Naive thymus-derived CD8-positive, alpha-beta T cell (primary cell): ENCODE data around the gene ACACB. TPM values are rescaled to one million over a fixed set of nuclear protein-coding genes. Genes with fewer than 3 reads are reported as not detected.

Experiments used
- ATAC-seq, 2 donors: fragments of 150-1000 bp; cut with Tn5 transposase in 1 of 2; sonication (Bioruptor Pico), chemical (Tn5 transposase) in 1 of 2; 1 replicate in 1 of 2; 2 replicates in 1 of 2; pipeline ENCODE4 v1.10.0; 2021; ENCODE audit warnings: mild to moderate bottlenecking in 2 of 2, moderate library complexity in 2 of 2
- POLR2A ChIA-PET: fragments of 350-600 bp; sonication (Branson Sonifier 250); formaldehyde crosslinking; loops from one replicate; lab custom pipeline; 2021; ENCODE audit warnings: antibody characterized with exemption; lab: Charles Lee
- DNase-seq, 10 donors: peaks; one replicate each; pipeline versions ENCODE4 v3.0.0 to v3.0.0-alpha.2; 2020 to 2022
- H3K27ac Mint-ChIP-seq, 10 donors: one replicate each; pipeline ENCODE4 v1.8.0; 2020 to 2022; ENCODE audit warnings: mild to moderate bottlenecking in 10 of 10, mixed read lengths in 10 of 10, moderate library complexity in 4 of 10, inconsistent platforms in 1 of 10
- H3K27me3 Mint-ChIP-seq, 5 donors: one replicate each; pipeline ENCODE4 v1.8.0; 2021 to 2022; ENCODE audit warnings: mixed read lengths in 5 of 5
- H3K36me3 Mint-ChIP-seq, 3 donors: one replicate each; pipeline ENCODE4 v1.8.0; 2020 to 2022; ENCODE audit warnings: mixed read lengths in 3 of 3, mild to moderate bottlenecking in 2 of 3, inconsistent platforms in 1 of 3
- H3K4me1 Mint-ChIP-seq, 4 donors: one replicate each; pipeline ENCODE4 v1.8.0; 2021 to 2022; ENCODE audit warnings: mixed read lengths in 4 of 4
- H3K4me3 Mint-ChIP-seq, 10 donors: one replicate each; pipeline ENCODE4 v1.8.0; 2020 to 2022; ENCODE audit warnings: mild to moderate bottlenecking in 10 of 10, mixed read lengths in 10 of 10, moderate library complexity in 6 of 10, inconsistent platforms in 1 of 10
- H3K9me3 Mint-ChIP-seq, 9 donors: one replicate each; pipeline ENCODE4 v1.8.0; 2020 to 2022; ENCODE audit warnings: mixed read lengths in 9 of 9, mild to moderate bottlenecking in 3 of 9, inconsistent platforms in 1 of 9, moderate library complexity in 1 of 9
- polyA plus RNA-seq, 3 donors: library from polyadenylated mRNA; unstranded; fragments of 300-500 nt; fragmentation: Illumina TruSeq; gene quantifications; one replicate each; pipeline ENCODE4 v1.2.3, GENCODE V29; 2021
- total RNA-seq, 8 experiments: library from RNA in 2 of 8; stranded (reverse) in 2 of 8; gene quantifications; one replicate each; pipeline ENCODE4 v1.2.3 and lab custom pipeline; 2021 to 2026

Gene ACACB
- total and polyA plus RNA-seq, 5 experiments from 2014 or later, result 1.1 to 43.3 (median 3.9) TPM

DNA sequence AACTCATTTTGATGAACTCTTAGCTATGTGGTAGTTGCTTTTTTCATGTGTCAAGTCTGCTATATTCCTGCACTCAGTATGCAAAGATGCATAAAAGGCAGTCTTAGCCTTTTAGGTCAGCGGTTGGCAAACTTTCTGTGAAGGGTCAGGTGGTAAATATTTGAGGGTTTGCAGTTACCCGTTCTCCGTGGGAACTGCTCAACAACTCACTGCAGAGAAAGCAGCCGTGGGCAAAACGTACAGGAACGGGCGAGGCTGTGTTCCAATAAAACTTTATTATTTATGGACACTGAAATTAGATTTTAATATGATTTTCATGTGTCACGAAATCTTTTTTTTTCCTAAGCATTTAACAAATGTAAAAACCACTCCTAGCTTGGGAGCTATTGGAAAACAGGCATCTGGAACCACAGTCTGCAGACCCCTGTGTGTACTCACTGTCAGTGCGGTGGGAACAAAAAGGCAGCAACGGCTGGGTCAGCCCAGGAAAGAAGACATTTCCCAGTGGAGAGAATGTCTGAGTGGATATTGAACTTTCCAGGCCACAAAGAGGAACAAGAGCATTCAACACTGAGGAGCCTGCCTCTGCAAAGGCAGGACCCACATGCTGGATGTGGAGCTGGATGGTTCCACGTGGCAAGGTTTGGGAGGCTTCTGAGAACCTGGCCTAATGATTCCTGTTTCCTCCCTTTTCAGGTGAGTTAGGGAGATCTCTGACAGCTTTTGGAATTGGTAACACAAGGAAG, 3.5 kb upstream of the ACACB start:
- DNase-seq, result no peak
- Mint-ChIP-seq H3K4me1 (peaks cover 3 to 41% (median 22%) of the 10 kb centered on the region in 4 donors), H3K4me3 (no peak overlapping the region), H3K36me3 (peaks cover 0 to 18% (median under 1%) of the 10 kb centered on the region in 3 donors), H3K9me3 (no peaks in the 10 kb centered on the region), H3K27ac (peak overlapping the region in 1 of 10 donors; percentile 29), H3K27me3 (no peaks in the 10 kb centered on the region)
- POLR2A ChIA-PET, result interaction anchor here (1.4 kb wide), 1 partner anchor 14 kb away, joined by 3 read pairs; no protein-coding TSS in a partner anchor
- ATAC-seq, result no peak

DNA sequence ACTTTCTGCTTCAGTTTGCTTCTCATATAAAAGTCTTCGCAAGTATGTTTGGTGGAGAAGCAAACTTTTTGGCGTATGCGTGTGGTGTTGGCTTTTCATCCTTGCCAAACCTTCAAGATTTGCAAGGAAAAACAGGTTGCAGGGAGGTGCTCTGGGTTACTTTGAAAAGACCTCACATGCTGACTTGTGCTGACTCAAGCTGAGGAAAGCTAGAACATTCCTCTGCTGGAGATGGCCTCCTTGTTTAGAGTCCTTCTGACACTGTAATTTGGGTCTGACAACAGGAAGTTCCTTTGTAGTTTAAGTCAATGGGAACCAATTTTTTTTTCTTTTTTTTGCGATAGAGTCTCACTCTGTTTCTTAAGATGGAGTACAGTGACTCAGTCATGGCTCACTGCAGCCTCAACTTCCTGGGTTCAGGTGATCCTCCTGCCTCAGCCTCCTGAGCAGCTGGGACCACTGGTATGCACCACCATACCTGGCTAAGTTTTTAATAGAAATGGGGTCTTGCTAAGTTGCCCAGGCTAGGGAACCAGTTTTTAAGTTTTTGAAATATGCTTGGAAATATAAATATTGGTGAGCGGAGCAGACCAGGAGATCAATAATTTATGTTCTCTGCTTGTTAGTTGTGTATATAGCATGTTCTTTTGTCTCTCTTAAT, 2.6 kb upstream of the ACACB start:
- Mint-ChIP-seq H3K27ac (peak overlapping the region in 5 of 10 donors; percentile 29 to 76 (median 40)), H3K4me3 (peak overlapping the region in 5 of 10 donors; percentile 19 to 43 (median 33)), H3K27me3 (no peaks in the 10 kb centered on the region), H3K36me3 (peaks cover 0 to 11% (median 0%) of the 10 kb centered on the region in 3 donors), H3K4me1 (peaks cover 3 to 41% (median 22%) of the 10 kb centered on the region in 4 donors), H3K9me3 (no peaks in the 10 kb centered on the region)
- POLR2A ChIA-PET, result no interaction called here
- DNase-seq, result no peak
- ATAC-seq, result no peak

DNA sequence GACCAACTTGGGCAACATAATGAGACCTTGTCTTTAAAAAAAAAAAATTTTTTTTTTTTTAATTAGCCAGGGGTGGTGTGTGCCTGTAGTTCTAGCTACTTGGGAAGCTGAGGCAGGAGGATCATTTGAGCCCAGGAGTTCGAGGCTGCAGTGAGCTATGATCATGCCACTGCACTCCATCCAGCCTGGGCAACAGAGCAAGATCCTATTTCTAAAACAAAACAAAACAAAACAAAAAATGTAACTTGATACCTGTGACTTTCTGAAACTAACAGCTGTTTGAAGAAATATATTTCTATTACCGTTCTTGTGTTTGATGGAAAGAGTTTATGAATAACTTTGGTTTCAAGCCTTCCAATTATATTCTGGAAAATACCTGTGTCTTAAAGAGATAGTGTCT, 1.7 kb upstream of the ACACB start:
- peaks cover 0 to 5% (median 0%) of the 10 kb centered on the region in 3 donors for H3K36me3 Mint-ChIP-seq
- no peaks in the 10 kb centered on the region for H3K27me3 Mint-ChIP-seq
- POLR2A ChIA-PET, result no interaction called here
- no peaks in the 10 kb centered on the region for H3K9me3 Mint-ChIP-seq
- no peak for DNase-seq
- ATAC-seq, result no peak
- H3K27ac Mint-ChIP-seq, result no peak overlapping the region
- peaks cover 3 to 41% (median 22%) of the 10 kb centered on the region in 4 donors for H3K4me1 Mint-ChIP-seq
- H3K4me3 Mint-ChIP-seq, result peak overlapping the region in 1 of 10 donors; percentile 33

DNA sequence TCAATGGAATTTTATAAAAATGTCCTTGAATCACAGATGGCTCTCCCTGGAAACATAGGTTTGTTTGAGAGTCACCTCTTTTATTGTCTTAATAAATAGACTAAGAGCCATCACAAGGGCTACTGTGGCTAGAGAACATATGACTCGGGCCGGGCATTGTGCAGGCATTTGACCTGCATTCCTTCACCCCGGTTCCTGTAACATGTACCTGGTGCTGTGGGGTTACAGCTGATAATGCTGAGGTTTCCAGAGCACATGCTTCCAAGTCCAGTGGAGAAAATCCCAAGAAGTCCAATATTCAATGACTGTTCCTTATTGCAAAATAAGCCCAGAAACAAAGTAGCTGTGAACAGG, 1.0 kb upstream of the ACACB start:
- H3K27ac Mint-ChIP-seq, result no peak overlapping the region

DNA sequence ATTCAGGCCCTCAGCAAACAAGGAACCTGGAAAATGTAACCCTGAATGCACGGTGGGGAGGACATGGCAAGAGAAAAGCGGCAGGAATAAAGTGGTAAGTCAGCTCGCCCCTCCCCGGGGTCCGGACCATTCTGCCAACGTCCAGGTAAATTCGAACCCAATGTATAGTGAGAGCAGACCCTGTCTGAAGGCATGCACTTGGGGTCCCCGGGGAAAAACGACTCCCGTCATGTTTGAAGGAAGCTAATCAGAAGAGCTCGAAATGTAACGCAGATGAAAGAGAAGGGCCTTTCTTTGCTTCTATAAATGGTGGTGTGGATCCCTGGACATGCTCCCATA, 193 bp downstream of the ACACB start:
- no peaks in the 10 kb centered on the region for H3K27me3 Mint-ChIP-seq
- no peak overlapping the region for H3K27ac Mint-ChIP-seq
- H3K4me3 Mint-ChIP-seq, result no peak overlapping the region
- ATAC-seq, result no peak
- POLR2A ChIA-PET, result interaction anchor here (0.6 kb wide), 1 partner anchor 158 kb away, joined by 4 read pairs; no protein-coding TSS in a partner anchor
- peaks cover 3 to 36% (median 20%) of the 10 kb centered on the region in 4 donors for H3K4me1 Mint-ChIP-seq
- no peak for DNase-seq
- peaks cover 0 to 3% (median 0%) of the 10 kb centered on the region in 3 donors for H3K36me3 Mint-ChIP-seq
- no peaks in the 10 kb centered on the region for H3K9me3 Mint-ChIP-seq

More for the DNA sequence above, 1.0 kb upstream of the ACACB start:
- Mint-ChIP-seq H3K4me3 (peak overlapping the region in 4 of 10 donors; percentile 11 to 43 (median 26)), H3K36me3 (peaks cover 0 to 3% (median 0%) of the 10 kb centered on the region in 3 donors), H3K4me1 (peaks cover 3 to 39% (median 22%) of the 10 kb centered on the region in 4 donors), H3K27me3 (no peaks in the 10 kb centered on the region), H3K9me3 (no peaks in the 10 kb centered on the region)
- ATAC-seq (no peak), DNase-seq (no peak)
- POLR2A ChIA-PET, result no interaction called here

DNA sequence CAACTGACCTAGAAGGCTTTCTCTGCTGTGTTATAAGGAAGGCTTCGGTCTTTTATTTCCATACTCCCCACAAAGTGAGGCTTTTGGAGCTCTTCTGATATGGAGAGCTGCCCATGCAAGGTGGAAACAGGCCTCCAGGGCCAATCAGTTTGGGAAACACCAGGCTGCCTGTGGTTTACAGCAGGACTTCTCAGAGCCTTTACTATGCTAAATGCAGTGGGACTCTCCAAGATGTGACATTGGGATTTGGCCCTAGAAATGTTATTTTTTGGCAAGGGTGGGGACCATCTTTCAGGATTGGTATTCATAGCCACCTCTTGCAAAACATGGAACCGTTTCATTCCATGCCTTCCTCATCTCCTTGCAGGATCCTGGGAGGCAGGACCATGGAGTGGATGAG, 3.7 kb downstream of the ACACB start:
- Mint-ChIP-seq H3K27ac (no peak overlapping the region), H3K4me1 (peaks cover 3 to 13% (median 9%) of the 10 kb centered on the region in 4 donors)
- POLR2A ChIA-PET, result no interaction called here

DNA sequence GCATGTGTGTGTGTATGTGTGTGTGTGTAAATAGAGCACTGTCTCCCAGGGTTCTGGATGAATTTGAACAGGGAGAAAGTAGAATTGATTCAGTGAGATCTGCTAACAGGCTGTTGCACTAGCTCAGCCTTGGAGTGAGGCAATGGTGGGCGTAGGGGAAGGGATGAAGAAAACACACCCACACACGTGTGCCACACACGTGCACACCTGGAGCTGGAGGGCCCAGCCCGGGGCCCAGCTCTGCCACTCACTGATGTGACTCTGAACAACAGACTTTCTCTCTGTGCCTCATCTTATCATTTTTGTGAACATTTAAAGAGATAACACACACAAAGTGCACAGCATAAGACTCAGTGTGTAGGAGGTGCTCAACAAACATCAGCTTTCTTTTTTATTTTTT, 4.2 kb downstream of the ACACB start:
- POLR2A ChIA-PET, result no interaction called here
- DNase-seq (no peak), ATAC-seq (no peak)
- Mint-ChIP-seq H3K27ac (no peak overlapping the region), H3K9me3 (no peaks in the 10 kb centered on the region), H3K4me1 (peaks cover 3 to 9% (median 6%) of the 10 kb centered on the region in 4 donors), H3K4me3 (no peak overlapping the region), H3K36me3 (peaks cover 0 to 3% (median 3%) of the 10 kb centered on the region in 3 donors), H3K27me3 (no peaks in the 10 kb centered on the region)

More for the DNA sequence above, 3.7 kb downstream of the ACACB start:
- Mint-ChIP-seq H3K9me3 (no peaks in the 10 kb centered on the region), H3K27me3 (no peaks in the 10 kb centered on the region), H3K4me3 (no peak overlapping the region), H3K36me3 (peaks cover 0 to 3% (median 3%) of the 10 kb centered on the region in 3 donors)
- no peak for DNase-seq
- ATAC-seq, result no peak

DNA sequence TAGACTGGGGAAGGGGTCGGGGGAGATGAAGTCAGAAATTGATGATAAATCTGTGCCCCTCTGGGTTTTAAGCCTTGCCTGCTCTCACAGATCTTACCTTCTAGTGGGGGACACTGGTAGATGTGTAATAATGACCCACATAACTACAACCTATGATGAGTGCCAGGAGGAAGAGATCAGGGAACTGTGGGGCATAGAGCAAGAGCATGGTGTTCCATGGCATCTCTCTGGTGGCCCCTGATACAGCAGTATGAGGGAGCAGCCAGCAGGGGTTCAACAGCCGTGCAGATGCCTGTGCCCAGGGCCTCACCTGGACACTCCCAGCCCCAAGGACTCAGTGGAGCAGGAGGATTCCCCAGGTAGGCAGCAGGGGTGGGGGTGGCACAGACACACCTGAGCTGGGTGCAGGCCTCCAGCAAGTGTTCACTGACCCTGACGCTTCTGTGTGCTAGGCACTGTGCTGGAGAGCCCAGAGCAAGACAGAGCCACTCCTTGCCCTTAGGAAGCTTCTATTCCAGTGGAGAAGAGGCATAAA, 5.0 kb downstream of the ACACB start:
- H3K4me1 Mint-ChIP-seq, result peaks cover 0 to 3% (median 0%) of the 10 kb centered on the region in 4 donors
- H3K27ac Mint-ChIP-seq, result no peak overlapping the region
- H3K9me3 Mint-ChIP-seq, result no peaks in the 10 kb centered on the region
- ATAC-seq, result no peak
- H3K4me3 Mint-ChIP-seq, result no peak overlapping the region
- no peaks in the 10 kb centered on the region for H3K27me3 Mint-ChIP-seq
- peaks cover 0 to 3% (median 3%) of the 10 kb centered on the region in 3 donors for H3K36me3 Mint-ChIP-seq
- DNase-seq, result no peak
- POLR2A ChIA-PET, result no interaction called here

DNA sequence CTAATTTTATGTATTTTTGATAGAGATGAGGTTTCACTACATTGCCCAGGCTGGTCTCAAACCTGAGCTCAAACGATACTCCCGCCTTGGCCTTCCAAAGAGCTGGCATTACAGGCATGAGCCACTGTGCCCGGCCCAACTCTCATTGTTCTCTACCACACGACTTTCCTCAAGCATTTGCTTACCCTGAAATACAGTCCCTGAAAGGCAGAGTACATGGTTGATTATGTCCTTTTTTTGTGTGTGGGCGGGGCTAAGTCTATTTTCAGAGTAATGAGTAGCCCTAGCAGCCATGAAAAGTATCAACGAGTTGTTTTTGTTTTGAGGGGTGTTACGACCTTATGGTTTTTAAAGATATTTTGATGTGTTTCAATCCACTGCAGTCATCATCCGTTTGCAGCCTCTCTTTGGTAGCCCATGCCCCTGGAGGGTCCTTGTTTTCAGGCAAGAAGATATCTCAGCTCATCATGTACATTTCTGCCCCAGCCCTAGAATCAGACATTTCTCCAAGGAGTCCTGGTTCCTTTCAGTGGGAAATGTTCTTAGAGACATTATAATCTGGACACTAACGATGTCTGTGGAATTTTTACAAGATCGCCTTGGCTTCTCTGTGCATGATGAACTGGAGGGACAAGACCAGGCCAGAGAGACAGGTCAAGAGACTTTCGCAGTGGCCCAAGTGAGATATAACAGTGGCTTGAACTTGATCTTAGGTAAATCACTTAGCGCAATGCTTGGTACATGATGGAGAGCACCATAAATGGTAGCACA, 8.7 kb downstream of the ACACB start:
- Mint-ChIP-seq H3K4me1 (peaks cover 0 to 3% (median 0%) of the 10 kb centered on the region in 4 donors), H3K4me3 (no peak overlapping the region), H3K9me3 (no peaks in the 10 kb centered on the region), H3K27ac (peak overlapping the region in 1 of 10 donors; percentile 3), H3K27me3 (no peaks in the 10 kb centered on the region), H3K36me3 (peaks cover 0 to 3% (median 0%) of the 10 kb centered on the region in 3 donors)
- DNase-seq (no peak), ATAC-seq (no peak)
- POLR2A ChIA-PET, result no interaction called here

DNA sequence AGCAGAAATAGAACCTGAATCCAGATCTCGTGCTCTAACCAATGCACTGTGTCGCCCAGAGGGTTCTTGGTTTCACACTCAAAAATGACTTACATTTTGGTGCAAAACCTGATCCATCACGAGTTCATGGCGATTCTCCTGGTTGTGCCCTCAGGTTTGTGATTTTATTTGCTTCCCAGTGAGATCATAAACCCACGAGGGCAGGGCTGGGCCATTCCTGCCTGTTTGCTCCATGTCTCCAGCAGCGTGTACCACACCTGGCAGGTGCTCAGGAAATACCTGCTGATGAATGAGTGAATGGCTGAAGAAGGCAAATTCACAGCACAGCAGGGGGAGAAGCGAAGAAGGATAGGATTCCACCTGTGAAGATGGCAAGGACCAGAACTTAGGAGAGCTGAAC, 9.4 kb downstream of the ACACB start:
- POLR2A ChIA-PET, result no interaction called here
- DNase-seq, result no peak
- ATAC-seq, result no peak
- Mint-ChIP-seq H3K27me3 (no peaks in the 10 kb centered on the region), H3K9me3 (no peaks in the 10 kb centered on the region), H3K36me3 (peaks cover 0 to 3% (median 0%) of the 10 kb centered on the region in 3 donors), H3K27ac (no peak overlapping the region), H3K4me3 (no peak overlapping the region), H3K4me1 (peaks cover 0 to 3% (median 0%) of the 10 kb centered on the region in 4 donors)

DNA sequence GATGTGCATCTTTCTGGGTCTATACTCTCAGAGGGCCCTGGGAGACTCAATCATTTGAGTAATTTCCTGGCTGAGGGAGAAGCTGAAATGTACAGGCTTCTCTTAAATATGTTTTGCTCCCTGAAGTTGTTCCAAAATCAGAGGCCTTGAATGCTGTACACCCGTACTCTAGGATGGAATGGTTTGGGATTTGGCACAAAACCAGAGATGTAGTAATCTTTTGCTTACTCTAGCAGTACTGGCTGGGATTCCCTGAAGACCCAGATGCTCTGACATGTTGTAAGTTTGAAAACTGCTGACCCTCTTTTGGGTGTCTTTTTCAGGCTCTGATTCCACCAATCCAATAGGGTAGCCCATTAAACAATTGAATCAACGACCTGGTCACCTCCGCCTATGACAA, 10.4 kb downstream of the ACACB start:
- H3K27ac Mint-ChIP-seq, result no peak overlapping the region
- H3K9me3 Mint-ChIP-seq, result no peaks in the 10 kb centered on the region
- no peak overlapping the region for H3K4me3 Mint-ChIP-seq
- peaks cover 0 to 3% (median 0%) of the 10 kb centered on the region in 3 donors for H3K36me3 Mint-ChIP-seq
- ATAC-seq (no peak), DNase-seq (no peak)
- POLR2A ChIA-PET, result no interaction called here
- peaks cover 0 to 3% (median 0%) of the 10 kb centered on the region in 4 donors for H3K4me1 Mint-ChIP-seq
- peaks cover 0 to under 1% (median 0%) of the 10 kb centered on the region in 5 donors for H3K27me3 Mint-ChIP-seq

DNA sequence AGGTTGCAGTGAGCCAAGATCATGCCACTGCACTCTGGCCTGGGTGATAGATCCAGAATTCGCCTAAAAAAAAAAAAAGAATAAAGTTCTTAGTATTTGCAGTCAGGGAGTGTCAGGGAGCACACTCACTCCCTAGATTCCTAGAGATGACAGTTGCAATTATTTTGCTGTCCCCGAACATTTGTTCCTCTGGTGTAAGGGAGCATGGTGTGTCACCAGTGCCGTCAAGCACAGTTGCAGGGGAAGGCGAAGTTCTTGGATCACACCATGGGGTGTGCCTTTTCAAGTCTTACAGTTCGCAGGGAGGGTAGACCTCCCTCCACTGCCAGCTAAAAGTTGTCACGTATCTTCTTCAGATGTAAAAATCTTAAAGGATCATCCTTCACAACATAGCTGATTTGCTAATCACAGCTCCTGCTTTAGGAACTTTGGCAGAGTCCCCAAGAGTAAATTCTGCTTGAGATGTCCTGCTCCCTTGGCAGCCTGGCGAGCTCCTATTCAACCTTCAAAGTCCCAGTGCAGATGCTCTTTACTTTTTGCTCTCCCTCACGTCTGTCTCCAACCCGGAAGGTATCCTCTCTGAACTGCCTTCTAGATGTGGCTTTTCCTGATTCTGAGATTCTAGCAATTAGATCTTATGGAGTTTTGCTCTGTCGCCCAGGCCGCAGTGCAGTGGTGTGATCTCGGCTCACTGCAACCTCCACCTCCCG, 11.3 kb downstream of the ACACB start:
- Mint-ChIP-seq H3K4me1 (peaks cover 0 to 3% (median 0%) of the 10 kb centered on the region in 4 donors), H3K4me3 (no peak overlapping the region)

More for the DNA sequence above, 11.3 kb downstream of the ACACB start:
- POLR2A ChIA-PET, result no interaction called here
- Mint-ChIP-seq H3K27ac (no peak overlapping the region), H3K27me3 (peaks cover 0 to 2% (median 0%) of the 10 kb centered on the region in 5 donors), H3K9me3 (no peaks in the 10 kb centered on the region), H3K36me3 (peaks cover 0 to 3% (median 0%) of the 10 kb centered on the region in 3 donors)
- ATAC-seq (no peak), DNase-seq (no peak)
